Thymus (tissue), 11 donors: ENCODE measurements around the gene SHC3. TPM values are rescaled to one million over a fixed set of nuclear protein-coding genes. Genes with fewer than 3 reads are reported as not detected.

Source experiments
- DNase-seq, 9 donors: peaks; one replicate each; pipeline ENCODE4 v3.0.0-alpha.2; 2013; ENCODE audit warnings: low spot score in 9 of 9, low read depth in 6 of 9, missing footprints in 1 of 9
- H3K27ac ChIP-seq, 2 donors: one replicate each; pipeline ENCODE4 v1.5.1; 2013; ENCODE audit warnings: control low read depth in 1 of 2, low read depth in 1 of 2, low read length in 1 of 2, mild to moderate bottlenecking in 1 of 2, moderate library complexity in 1 of 2
- H3K27me3 ChIP-seq, 2 donors: one replicate each; pipeline ENCODE4 v1.5.1; 2013; ENCODE audit warnings: low read length in 1 of 2; ENCODE audit not compliant: control insufficient read depth in 2 of 2, insufficient read depth in 1 of 2
- H3K36me3 ChIP-seq, 2 donors: one replicate each; pipeline ENCODE4 v1.5.1; 2013; ENCODE audit warnings: low read length in 1 of 2, mild to moderate bottlenecking in 1 of 2, moderate library complexity in 1 of 2; ENCODE audit not compliant: control insufficient read depth in 2 of 2, insufficient read depth in 2 of 2
- H3K4me1 ChIP-seq, 2 donors: one replicate each; pipeline ENCODE4 v1.5.1; 2013; ENCODE audit warnings: low read length in 2 of 2; ENCODE audit not compliant: control insufficient read depth in 2 of 2, insufficient read depth in 2 of 2
- H3K4me3 ChIP-seq, 2 donors: one replicate each; pipeline ENCODE4 v1.5.1; 2013; ENCODE audit warnings: low read length in 2 of 2, control low read depth in 1 of 2, mild to moderate bottlenecking in 1 of 2
- H3K9me3 ChIP-seq, 2 donors: one replicate each; pipeline ENCODE4 v1.5.1; 2013; ENCODE audit warnings: low read length in 1 of 2, mild to moderate bottlenecking in 1 of 2; ENCODE audit not compliant: control insufficient read depth in 2 of 2, insufficient read depth in 1 of 2
- WGBS: extraction: QIAGEN DNeasy Blood & Tissue Kit; methylation state at CpG from one replicate; pipeline ENCODE4 v1.1.7; 2013; 5-methylcytosine and 5-hydroxymethylcytosine counted together
- polyA plus RNA-seq: library from polyadenylated mRNA; stranded (reverse); fragments of 200-250 nt; gene quantifications from one replicate; pipeline ENCODE4 v1.2.3, GENCODE V29; 2013
- total RNA-seq: library from RNA; stranded (reverse); fragments of 120-200 nt; gene quantifications from one replicate; pipeline ENCODE4 v1.2.4, GENCODE V29; 2013
- donor health status: healthy.

The SHC3 gene
- total and polyA plus RNA-seq, 2 donors = 0.05 to 0.16 TPM

DNA sequence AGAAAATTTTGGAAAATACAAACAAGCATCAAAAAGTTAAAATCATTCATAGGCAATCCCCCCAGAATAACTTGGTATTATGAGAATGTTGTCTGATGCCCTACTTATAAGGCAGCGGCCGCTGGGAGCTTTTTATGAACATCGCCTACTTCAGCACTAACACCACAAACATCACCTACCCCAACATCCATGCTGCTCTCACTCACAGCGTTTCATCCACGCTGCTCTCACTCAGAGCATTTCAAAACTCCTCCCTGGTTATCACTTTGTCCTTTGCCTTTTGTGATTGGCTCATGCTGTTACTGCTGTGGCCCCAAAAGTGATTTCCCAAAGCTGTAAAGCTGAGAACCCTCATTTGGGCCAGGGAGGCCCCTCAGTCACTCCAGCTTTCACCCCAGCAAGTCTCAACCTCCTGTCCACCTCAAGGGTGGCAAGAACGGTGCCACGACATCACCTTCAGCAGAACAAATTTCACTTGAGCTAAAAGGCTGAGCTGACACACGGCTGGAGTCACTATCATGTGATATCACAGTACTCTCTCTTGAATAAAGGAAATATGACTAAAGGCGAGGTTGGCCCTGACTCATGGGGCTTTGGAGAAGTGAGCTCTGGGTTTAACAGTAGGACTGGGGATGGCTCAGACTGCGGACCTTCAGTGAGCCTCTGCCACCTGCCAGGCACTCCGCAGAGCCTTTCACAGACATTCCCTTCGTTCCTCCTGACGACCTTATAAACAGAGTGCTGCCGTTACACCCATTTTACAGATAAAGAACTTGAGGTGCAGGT lies 25.2 kb downstream of the SHC3 start:
- Histone ChIP-seq H3K27ac (no peak overlapping the region), H3K9me3 (no peaks in the 10 kb centered on the region), H3K4me3 (no peak overlapping the region), H3K27me3 (no peaks in the 10 kb centered on the region), H3K4me1 (no peaks in the 10 kb centered on the region), H3K36me3 (no peaks in the 10 kb centered on the region)
- no peak for DNase-seq
- WGBS = 74% methylated on average over 14 of the region's 14 CpGs

DNA sequence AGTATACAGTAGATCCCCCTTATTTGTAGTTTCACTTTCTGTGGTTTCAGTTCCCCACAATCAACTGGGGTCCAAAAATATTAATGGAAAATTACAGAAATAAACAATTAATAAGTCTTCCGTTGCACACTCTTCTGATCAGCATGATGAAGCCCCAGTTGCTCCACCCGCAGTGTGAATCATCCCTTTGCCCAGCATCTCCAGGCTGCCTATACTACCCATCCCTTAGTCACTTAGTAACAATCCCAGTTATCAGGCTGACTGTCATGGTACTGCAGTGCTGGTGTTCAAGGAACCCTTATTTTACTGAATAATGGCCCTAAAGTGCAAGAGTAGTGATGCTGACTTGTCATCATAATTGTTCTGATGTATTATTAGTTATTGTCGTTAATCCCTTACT lies 28.9 kb downstream of the SHC3 start:
- no peak overlapping the region for H3K4me3 ChIP-seq
- no peaks in the 10 kb centered on the region for H3K36me3 ChIP-seq
- DNase-seq = no peak
- no peak overlapping the region for H3K27ac ChIP-seq
- WGBS = 98% methylated on average over 3 of the region's 3 CpGs
- no peaks in the 10 kb centered on the region for H3K27me3 ChIP-seq
- H3K4me1 ChIP-seq = no peaks in the 10 kb centered on the region
- no peaks in the 10 kb centered on the region for H3K9me3 ChIP-seq

DNA sequence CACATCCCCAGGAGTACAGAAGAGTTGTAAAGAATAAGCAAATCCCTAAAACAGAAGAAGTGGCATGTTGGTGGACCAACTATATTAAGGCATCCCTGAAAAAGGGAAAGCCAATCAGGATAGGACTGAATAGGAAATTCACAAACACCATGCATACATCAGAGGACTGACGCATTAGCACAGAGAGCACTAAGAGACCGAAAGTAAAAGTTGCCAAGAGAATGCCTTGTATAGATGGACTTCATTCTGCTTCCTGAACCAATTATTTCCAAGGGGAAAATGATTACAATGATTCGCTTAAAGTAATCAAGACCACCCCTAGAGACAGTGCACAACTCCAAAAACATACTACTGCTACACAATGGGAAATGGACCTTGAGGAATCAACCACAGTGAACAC lies 33.5 kb downstream of the SHC3 start:
- Histone ChIP-seq H3K9me3 (no peaks in the 10 kb centered on the region), H3K4me1 (no peaks in the 10 kb centered on the region), H3K27me3 (peaks cover 0 to 2% of the 10 kb centered on the region in 2 donors), H3K27ac (no peak overlapping the region), H3K36me3 (no peaks in the 10 kb centered on the region), H3K4me3 (no peak overlapping the region)
- 92% methylated on average over 3 of the region's 3 CpGs for WGBS
- DNase-seq = no peak

DNA sequence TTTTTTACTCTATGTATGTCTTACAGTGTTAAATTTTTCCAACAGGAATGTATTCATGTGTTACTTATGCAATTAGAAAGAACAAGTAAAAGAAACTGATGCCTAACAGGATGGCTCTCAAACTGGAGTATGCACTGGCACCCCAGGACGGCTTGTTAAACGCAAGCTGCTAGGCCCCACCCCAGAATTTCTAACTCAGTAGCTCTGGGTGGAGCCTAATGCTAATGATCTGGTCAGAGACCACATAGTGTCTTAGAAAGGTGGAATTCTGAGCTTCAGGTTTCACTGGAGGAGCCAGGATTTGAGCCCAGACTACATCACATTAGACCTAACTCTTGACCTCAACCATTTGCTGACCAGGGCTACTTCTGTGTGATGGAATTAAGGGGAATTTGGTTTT lies 34.4 kb downstream of the SHC3 start:
- Histone ChIP-seq H3K36me3 (no peaks in the 10 kb centered on the region), H3K27me3 (peaks cover 0 to 2% of the 10 kb centered on the region in 2 donors), H3K9me3 (no peaks in the 10 kb centered on the region), H3K27ac (no peak overlapping the region), H3K4me3 (no peak overlapping the region), H3K4me1 (no peaks in the 10 kb centered on the region)
- DNase-seq = no peak
- 86% methylated on average over 2 of the region's 2 CpGs for WGBS

DNA sequence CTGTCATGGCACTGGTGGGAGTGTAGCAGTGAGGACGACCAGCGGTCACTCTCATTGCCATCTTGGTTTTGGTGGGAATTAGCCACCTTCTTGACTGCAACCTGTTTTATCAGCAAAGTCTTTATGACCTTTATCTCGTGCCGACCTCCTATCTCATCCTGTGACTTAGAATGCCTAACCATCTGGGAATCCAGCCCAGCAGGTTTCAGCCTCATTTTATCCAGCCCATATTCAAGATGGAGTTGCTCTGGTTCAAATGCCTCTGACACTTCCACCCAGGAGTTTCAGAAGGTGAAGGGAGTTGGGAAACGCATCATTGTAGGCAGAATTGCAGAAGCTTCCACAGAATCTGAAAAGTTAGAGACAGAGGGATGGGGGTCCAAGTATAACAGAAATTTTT lies 35.4 kb downstream of the SHC3 start:
- H3K4me3 ChIP-seq = no peak overlapping the region
- 94% methylated on average over 5 of the region's 5 CpGs for WGBS
- DNase-seq = no peak
- H3K27ac ChIP-seq = no peak overlapping the region
- H3K4me1 ChIP-seq = no peaks in the 10 kb centered on the region
- no peaks in the 10 kb centered on the region for H3K9me3 ChIP-seq
- peaks cover 0 to 2% of the 10 kb centered on the region in 2 donors for H3K27me3 ChIP-seq
- no peaks in the 10 kb centered on the region for H3K36me3 ChIP-seq

- Histone ChIP-seq H3K36me3 (no peaks in the 10 kb centered on the region), H3K4me3 (no peak overlapping the region), H3K27me3 (peaks cover 0 to 2% of the 10 kb centered on the region in 2 donors), H3K27ac (no peak overlapping the region), H3K9me3 (no peaks in the 10 kb centered on the region), H3K4me1 (no peaks in the 10 kb centered on the region)
- 96% methylated on average over 1 of the region's 1 CpG for WGBS
- no peak for DNase-seq
Measured at GRCh38 chr9:89139455-89139854, 39.2 kb downstream of the SHC3 start.

DNA sequence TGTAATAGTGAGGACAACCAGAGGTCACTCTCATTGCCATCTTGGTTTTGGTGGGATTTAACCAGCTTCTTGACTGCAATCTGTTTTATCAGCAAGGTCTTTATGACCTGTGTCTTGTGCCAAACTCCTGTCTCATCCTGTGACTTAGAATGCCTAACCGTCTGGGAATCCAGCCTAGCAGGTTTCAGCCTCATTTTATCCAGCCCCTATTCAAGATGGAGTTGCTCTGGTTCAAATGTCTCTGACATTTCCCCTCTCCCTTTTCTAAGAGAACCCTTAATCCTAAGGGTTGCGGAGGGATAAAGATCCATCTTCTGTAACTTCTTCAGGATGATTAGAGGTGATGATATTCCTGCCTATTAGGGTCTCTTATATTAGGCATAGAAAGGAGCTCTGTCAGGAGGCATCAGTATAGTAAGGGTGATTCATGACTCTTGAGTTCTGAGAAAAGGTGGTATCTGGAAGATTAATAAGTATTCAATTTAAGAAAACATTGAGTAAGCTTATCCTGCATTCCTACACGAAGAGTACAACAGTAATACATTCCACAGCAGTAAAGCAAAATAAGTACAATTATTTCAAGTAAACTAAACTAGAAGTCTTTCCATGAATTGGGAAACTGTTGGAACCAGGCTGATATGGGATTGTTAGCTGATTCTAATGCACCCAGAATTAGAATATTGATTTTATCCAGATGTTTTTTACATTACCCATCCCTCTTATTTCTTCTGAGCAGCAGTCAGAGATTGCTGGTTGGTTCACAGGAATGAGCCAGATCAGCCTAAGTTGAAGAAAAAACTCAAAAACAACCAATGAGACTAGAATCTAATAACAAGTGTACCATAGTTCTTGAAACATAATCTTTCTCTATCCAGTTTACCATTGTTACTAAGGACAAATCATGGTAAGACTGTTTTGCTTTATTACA lies 39.9 kb downstream of the SHC3 start:
- Histone ChIP-seq H3K27me3 (no peaks in the 10 kb centered on the region), H3K27ac (no peak overlapping the region), H3K9me3 (no peaks in the 10 kb centered on the region), H3K4me3 (no peak overlapping the region), H3K4me1 (no peaks in the 10 kb centered on the region), H3K36me3 (no peaks in the 10 kb centered on the region)
- WGBS = 95% methylated on average over 3 of the region's 3 CpGs
- DNase-seq = no peak

GRCh38 chr9:89137542-89138462 lies 40.8 kb downstream of the SHC3 start:
- peak in 1 of 9 donors; percentile 2 for DNase-seq

More at GRCh38 chr9:89137542-89138462, 40.8 kb downstream of the SHC3 start:
- Histone ChIP-seq H3K36me3 (no peaks in the 10 kb centered on the region), H3K27ac (no peak overlapping the region), H3K27me3 (no peaks in the 10 kb centered on the region), H3K4me1 (no peaks in the 10 kb centered on the region), H3K9me3 (no peaks in the 10 kb centered on the region), H3K4me3 (no peak overlapping the region)
- WGBS = 82% methylated on average over 8 of the region's 8 CpGs
